ENCODE data around the gene AP1M1. TPM values are rescaled to one million over a fixed set of nuclear protein-coding genes. Genes with fewer than 3 reads are reported as not detected.

Gene AP1M1
- 100 to 1,000 TPM; 100 to 113 TPM for total RNA-seq

DNA sequence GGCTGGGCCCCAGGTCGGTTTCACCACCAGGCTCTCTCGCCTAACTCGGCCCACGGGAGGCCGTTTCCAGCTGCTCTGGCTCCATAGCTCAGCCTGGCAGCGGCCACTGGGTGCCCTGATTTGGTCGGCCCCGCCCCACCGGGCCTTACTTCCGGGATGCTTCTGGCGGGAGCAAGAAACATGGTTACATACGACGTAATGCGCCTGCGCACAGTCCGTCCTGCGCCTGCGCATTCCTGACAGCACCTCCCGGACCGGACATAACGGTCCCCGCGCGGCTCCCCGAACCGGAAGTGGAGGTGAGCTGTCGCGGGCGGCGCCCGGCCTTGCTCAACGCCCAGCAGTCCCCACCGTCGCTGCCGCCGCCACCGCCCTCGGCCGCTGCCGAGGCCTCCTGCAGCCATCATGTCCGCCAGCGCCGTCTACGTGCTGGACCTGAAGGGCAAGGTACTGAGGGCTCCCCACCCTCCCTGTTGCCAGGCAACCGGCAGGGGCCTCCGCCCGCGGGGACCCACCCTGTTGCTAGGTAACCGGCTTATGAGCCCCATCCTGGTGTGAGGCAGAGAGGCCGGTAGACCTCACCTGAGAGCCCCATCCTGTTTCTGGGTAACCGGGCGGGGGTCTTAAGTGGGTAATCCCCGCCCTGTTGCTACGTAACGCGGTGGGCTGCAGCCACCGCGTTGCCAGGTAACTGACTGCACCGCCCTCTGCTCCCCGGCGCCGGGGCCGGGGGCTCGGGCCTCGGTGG is at the start of gene AP1M1:
Gene AP1M1, plus strand, starts transcription at position 290 of the 748 bp plus-strand sequence. Its CDS starts 116 bp downstream, at position 406.
- intact Hi-C loops (cut with micrococcal nuclease) = loop anchor here (1.0 to 5.0 kb wide), 3 partner anchors 12 to 299 kb away; partner anchors contain the start of genes C19orf44, CALR3 and FAM32A
- H3K4me1 Mint-ChIP-seq (ENCODE audit: low read depth) = peaks cover 41% of the 10 kb centered on the region
- ChIA-PET POLR2A (interaction anchor here (1.0 to 1.8 kb wide), 4 partner anchors 9 to 156 kb away, joined by 3 to 11 read pairs (median 4); partner anchors contain the start of genes FAM32A and TPM4), CTCF (interaction anchor here (0.7 to 2.4 kb wide), 8 partner anchors 9 to 282 kb away, joined by 3 to 20 read pairs (median 4); partner anchors contain the start of gene FAM32A)
- H3K36me3 Mint-ChIP-seq = peaks cover 14% of the 10 kb centered on the region
- peak; percentile 99 for DNase-seq
- H3K4me3 Mint-ChIP-seq = peak within 1 kb of the TSS; percentile 97
- peak within 1 kb of the TSS; percentile 92 for H3K27ac Mint-ChIP-seq
- no peaks in the 10 kb centered on the region for H3K9me3 Mint-ChIP-seq
- H3K27me3 Mint-ChIP-seq = no peaks in the 10 kb centered on the region

GRCh38 chr19:16148443-16149229 is 49.1 kb upstream of the AP1M1 start:
- ChIA-PET CTCF (interaction anchor here (0.6 kb wide), 1 partner anchor 29 kb away, joined by 3 read pairs; no protein-coding TSS in a partner anchor), POLR2A (no interaction called here)
- DNase-seq = no peak
- no peak overlapping the region for H3K27ac Mint-ChIP-seq
- no peaks in the 10 kb centered on the region for H3K9me3 Mint-ChIP-seq
- intact Hi-C loops (cut with micrococcal nuclease) = no loop called here
- peaks cover 18% of the 10 kb centered on the region for H3K36me3 Mint-ChIP-seq
- no peaks in the 10 kb centered on the region for H3K27me3 Mint-ChIP-seq
- H3K4me3 Mint-ChIP-seq = no peak overlapping the region
- H3K4me1 Mint-ChIP-seq (ENCODE audit: low read depth) = peaks cover 21% of the 10 kb centered on the region

GRCh38 chr19:16153582-16154336 is 44.0 kb upstream of the AP1M1 start:
- peaks cover 49% of the 10 kb centered on the region for H3K36me3 Mint-ChIP-seq
- POLR2A ChIA-PET = interaction anchor here (1.0 to 2.2 kb wide), 3 partner anchors 8 to 12 kb away, joined by 3 to 7 read pairs (median 4); partner anchors contain the start of gene HSH2D

GRCh38 chr19:16154557-16154956 is 43.2 kb upstream of the AP1M1 start:
- Mint-ChIP-seq H3K4me3 (no peak overlapping the region), H3K27ac (no peak overlapping the region), H3K36me3 (peaks cover 47% of the 10 kb centered on the region), H3K9me3 (no peaks in the 10 kb centered on the region), H3K4me1 (ENCODE audit: low read depth) (no peaks in the 10 kb centered on the region), H3K27me3 (no peaks in the 10 kb centered on the region)
- DNase-seq = no peak
- intact Hi-C loops (cut with micrococcal nuclease) = no loop called here
- POLR2A ChIA-PET = no interaction called here
- CTCF ChIA-PET = interaction anchor here (0.6 to 1.2 kb wide), 2 partner anchors 92 to 100 kb away, joined by 3 read pairs; no protein-coding TSS in a partner anchor

More at GRCh38 chr19:16153582-16154336, 44.0 kb upstream of the AP1M1 start:
- no peaks in the 10 kb centered on the region for H3K9me3 Mint-ChIP-seq
- CTCF ChIA-PET = interaction anchor here (1.2 to 1.6 kb wide), 2 partner anchors 31 to 91 kb away, joined by 3 to 4 read pairs; partner anchors contain the start of gene FAM32A
- no peak overlapping the region for H3K4me3 Mint-ChIP-seq
- H3K27me3 Mint-ChIP-seq = no peaks in the 10 kb centered on the region
- H3K4me1 Mint-ChIP-seq (ENCODE audit: low read depth) = no peaks in the 10 kb centered on the region
- intact Hi-C loops (cut with micrococcal nuclease) = no loop called here
- H3K27ac Mint-ChIP-seq = no peak overlapping the region
- peak; percentile 17 for DNase-seq

DNA sequence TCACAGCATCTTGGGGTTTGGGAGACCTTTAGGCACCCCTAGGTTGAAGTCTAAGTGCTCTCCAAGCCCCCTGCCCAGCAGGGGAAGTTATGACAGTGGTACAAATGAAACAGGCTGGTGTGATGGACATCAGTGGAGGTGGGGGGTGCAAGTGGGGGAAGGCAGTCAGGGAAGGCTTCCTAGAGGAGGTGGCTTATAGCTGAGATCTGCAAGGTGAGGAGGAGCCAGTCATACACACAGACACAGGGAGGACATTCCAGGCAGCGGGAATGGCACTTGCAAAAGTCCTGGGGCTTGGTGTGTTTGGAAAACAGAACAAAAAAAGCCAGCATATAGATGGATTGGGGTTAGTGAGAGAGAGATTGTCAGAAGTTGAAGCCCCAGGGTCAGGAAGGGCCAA is 42.6 kb upstream of the AP1M1 start:
- H3K4me1 Mint-ChIP-seq (ENCODE audit: low read depth) = no peaks in the 10 kb centered on the region
- no peak for DNase-seq
- intact Hi-C loops (cut with micrococcal nuclease) = no loop called here
- ChIA-PET POLR2A (no interaction called here), CTCF (interaction anchor here (0.6 to 1.2 kb wide), 2 partner anchors 92 to 101 kb away, joined by 3 read pairs; no protein-coding TSS in a partner anchor)
- H3K27ac Mint-ChIP-seq = no peak overlapping the region
- H3K36me3 Mint-ChIP-seq = peaks cover 47% of the 10 kb centered on the region
- H3K27me3 Mint-ChIP-seq = no peaks in the 10 kb centered on the region
- H3K4me3 Mint-ChIP-seq = no peak overlapping the region
- H3K9me3 Mint-ChIP-seq = no peaks in the 10 kb centered on the region

- CTCF ChIA-PET = interaction anchor here (0.9 kb wide), 1 partner anchor 94 kb away, joined by 4 read pairs; no protein-coding TSS in a partner anchor
- H3K9me3 Mint-ChIP-seq = no peaks in the 10 kb centered on the region
- DNase-seq = no peak
- H3K36me3 Mint-ChIP-seq = peaks cover 47% of the 10 kb centered on the region
- H3K27ac Mint-ChIP-seq = no peak overlapping the region
- H3K4me3 Mint-ChIP-seq = no peak overlapping the region
- H3K27me3 Mint-ChIP-seq = no peaks in the 10 kb centered on the region
- H3K4me1 Mint-ChIP-seq (ENCODE audit: low read depth) = peaks cover 17% of the 10 kb centered on the region
- intact Hi-C loops (cut with micrococcal nuclease) = no loop called here
- POLR2A ChIA-PET = interaction anchor here (0.7 kb wide), 1 partner anchor 1909 kb away, joined by 4 read pairs; no protein-coding TSS in a partner anchor
These were observed 40.8 kb upstream of the AP1M1 start for GRCh38 chr19:16156904-16157303.

GRCh38 chr19:16157601-16158000 is 40.1 kb upstream of the AP1M1 start:
- intact Hi-C loops (cut with micrococcal nuclease) = no loop called here
- no peak overlapping the region for H3K4me3 Mint-ChIP-seq
- no peak for DNase-seq
- POLR2A ChIA-PET = no interaction called here
- H3K27me3 Mint-ChIP-seq = no peaks in the 10 kb centered on the region
- CTCF ChIA-PET = interaction anchor here (0.9 kb wide), 1 partner anchor 95 kb away, joined by 4 read pairs; no protein-coding TSS in a partner anchor
- H3K36me3 Mint-ChIP-seq = peaks cover 45% of the 10 kb centered on the region
- no peaks in the 10 kb centered on the region for H3K9me3 Mint-ChIP-seq
- H3K4me1 Mint-ChIP-seq (ENCODE audit: low read depth) = peaks cover 18% of the 10 kb centered on the region
- H3K27ac Mint-ChIP-seq = no peak overlapping the region

- ChIA-PET POLR2A (no interaction called here), CTCF (interaction anchor here (1.1 kb wide), 1 partner anchor 21 kb away, joined by 3 read pairs; no protein-coding TSS in a partner anchor)
- H3K27ac Mint-ChIP-seq = no peak overlapping the region
- H3K4me1 Mint-ChIP-seq (ENCODE audit: low read depth) = peaks cover 18% of the 10 kb centered on the region
- no peaks in the 10 kb centered on the region for H3K9me3 Mint-ChIP-seq
- no peak for DNase-seq
- peaks cover 27% of the 10 kb centered on the region for H3K36me3 Mint-ChIP-seq
- H3K4me3 Mint-ChIP-seq = no peak overlapping the region
- intact Hi-C loops (cut with micrococcal nuclease) = loop anchor here (5.0 kb wide), 1 partner anchor 42 kb away; no protein-coding TSS in a partner anchor
- H3K27me3 Mint-ChIP-seq = no peaks in the 10 kb centered on the region
These were observed 38.1 kb upstream of the AP1M1 start for GRCh38 chr19:16159655-16160054.

GRCh38 chr19:16160445-16160942 is 37.2 kb upstream of the AP1M1 start:
- no peaks in the 10 kb centered on the region for H3K27me3 Mint-ChIP-seq
- peaks cover 20% of the 10 kb centered on the region for H3K36me3 Mint-ChIP-seq
- peaks cover 18% of the 10 kb centered on the region for H3K4me1 Mint-ChIP-seq (ENCODE audit: low read depth)
- no peak overlapping the region for H3K4me3 Mint-ChIP-seq
- H3K27ac Mint-ChIP-seq = peak overlapping the region; percentile 23
- intact Hi-C loops (cut with micrococcal nuclease) = loop anchor here (5.0 kb wide), 1 partner anchor 43 kb away; no protein-coding TSS in a partner anchor
- no peaks in the 10 kb centered on the region for H3K9me3 Mint-ChIP-seq
- ChIA-PET CTCF (interaction anchor here (1.1 kb wide), 1 partner anchor 20 kb away, joined by 3 read pairs; no protein-coding TSS in a partner anchor), POLR2A (interaction anchor here (1.9 kb wide), 1 partner anchor 17 kb away, joined by 6 read pairs; the partner anchor contains the start of gene HSH2D)
- DNase-seq = no peak

DNA sequence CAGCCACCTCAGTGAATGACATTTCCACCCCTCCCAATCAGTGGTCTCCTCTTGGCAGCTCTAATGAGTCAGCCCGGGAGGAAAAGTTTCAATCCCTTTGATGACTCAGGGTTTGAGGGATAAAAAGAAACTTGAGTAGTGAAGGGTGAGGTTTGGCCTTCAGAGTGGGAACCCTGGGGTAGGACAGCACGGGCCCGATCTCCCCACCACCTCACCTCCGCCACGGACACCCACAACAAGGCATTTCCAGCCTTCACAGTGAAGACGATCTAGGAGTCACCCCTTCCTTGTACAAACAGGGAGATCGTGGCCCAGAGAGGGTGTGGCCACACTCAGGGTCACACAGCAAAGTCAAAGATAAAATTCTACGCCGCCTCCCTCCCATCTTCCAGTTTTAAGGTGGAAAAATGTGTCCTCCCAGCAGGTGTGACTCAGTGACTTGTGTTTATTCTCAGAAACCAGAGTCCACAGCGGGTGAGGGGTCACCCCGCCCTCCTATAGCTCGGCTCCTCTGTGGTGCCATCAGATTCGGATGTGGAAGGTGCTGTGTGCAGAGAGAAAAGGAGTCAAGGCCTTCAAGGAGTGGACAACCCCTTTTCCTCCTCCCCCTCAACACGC is 36.7 kb upstream of the AP1M1 start:
- DNase-seq = peak; percentile 67
- Mint-ChIP-seq H3K9me3 (no peaks in the 10 kb centered on the region), H3K4me3 (no peak overlapping the region), H3K27me3 (no peaks in the 10 kb centered on the region), H3K27ac (peak overlapping the region; percentile 70), H3K36me3 (peaks cover 16% of the 10 kb centered on the region), H3K4me1 (ENCODE audit: low read depth) (peaks cover 18% of the 10 kb centered on the region)
- CTCF ChIA-PET = interaction anchor here (1.1 kb wide), 1 partner anchor 20 kb away, joined by 3 read pairs; no protein-coding TSS in a partner anchor
- POLR2A ChIA-PET = interaction anchor here (1.9 kb wide), 1 partner anchor 17 kb away, joined by 6 read pairs; the partner anchor contains the start of gene HSH2D
- intact Hi-C loops (cut with micrococcal nuclease) = loop anchor here (5.0 kb wide), 1 partner anchor 44 kb away; no protein-coding TSS in a partner anchor

All from activated CD4-positive, alpha-beta memory T cell treated with anti-CD3 and anti-CD28 coated beads for 36 hours (primary cell).